Measurements from ENCODE around the gene SNAPC1.
A peak's percentile ranks its signal among the peaks of the same experiment; 100 is the strongest.

SNAPC1 gene

GRCh38 chr14:61751475-61751989 is 10.7 kb upstream of the SNAPC1 start:
- Histone ChIP-seq H2AFZ (ENCODE audit: low read depth, low read length, severe bottlenecking) (peak overlapping the region; percentile 79), H3K36me3 (ENCODE audit: low read length) (peaks cover 18% of the 10 kb centered on the region), H3K9me3 (ENCODE audit: insufficient read depth, low read length) (no peaks in the 10 kb centered on the region), H4K20me1 (ENCODE audit: low read depth, low read length) (0 out of 2 replicates have a peak, but pooled peaks cover 6% of the 10 kb centered on the region), H3K9me2 (replicated peaks; ENCODE audit: insufficient read depth, low read length) (no peaks in the 10 kb centered on the region), H3K27ac (ENCODE audit: low read depth, low read length) (no peak overlapping the region), H3K9ac (ENCODE audit: low read length) (peak overlapping the region; percentile 71), H3K4me2 (ENCODE audit: low read depth, low read length, poor library complexity, severe bottlenecking) (peak overlapping the region; percentile 83), H3F3A (ENCODE audit: insufficient read depth) (peaks cover 50% of the 10 kb centered on the region), H3K79me2 (ENCODE audit: insufficient read depth, low read length) (peaks cover 29% of the 10 kb centered on the region; the same call in 1 of the 2 replicates), H3K27me3 (ENCODE audit: low read length) (no peaks in the 10 kb centered on the region), H3K4me3 (ENCODE audit: insufficient read depth, low read length, poor library complexity, severe bottlenecking) (peak overlapping the region; percentile 56)
- TF ChIP-seq EZH2phosphoT487 (conservative IDR thresholded peaks at IDR 0.05; ENCODE audit: low read length) (no peak), CTCF (IDR thresholded peaks at IDR 0.05; ENCODE audit: insufficient read depth, low read length, poor library complexity, severe bottlenecking) (no peak)

GRCh38 chr14:61752626-61753025 is 9.6 kb upstream of the SNAPC1 start:
- Histone ChIP-seq H3K4me3 (ENCODE audit: insufficient read depth, low read length, poor library complexity, severe bottlenecking) (no peak overlapping the region), H3K4me2 (ENCODE audit: low read depth, low read length, poor library complexity, severe bottlenecking) (peak overlapping the region; percentile 83), H3F3A (ENCODE audit: insufficient read depth) (peaks cover 39% of the 10 kb centered on the region)

GRCh38 chr14:61753631-61754030 is 8.6 kb upstream of the SNAPC1 start:
- H3K9me3 ChIP-seq (ENCODE audit: insufficient read depth, low read length), result no peaks in the 10 kb centered on the region
- no peak overlapping the region for H3K9ac ChIP-seq (ENCODE audit: low read length)
- no peaks in the 10 kb centered on the region for H4K20me1 ChIP-seq (ENCODE audit: low read depth, low read length)
- TF ChIP-seq CTCF (IDR thresholded peaks at IDR 0.05; ENCODE audit: insufficient read depth, low read length, poor library complexity, severe bottlenecking), result no peak
- no peak for TF ChIP-seq EZH2phosphoT487 (conservative IDR thresholded peaks at IDR 0.05; ENCODE audit: low read length)
- H3K27ac ChIP-seq (ENCODE audit: low read depth, low read length), result no peak overlapping the region
- H3F3A ChIP-seq (ENCODE audit: insufficient read depth), result peaks cover 29% of the 10 kb centered on the region
- peaks cover 17% of the 10 kb centered on the region; the same call in 1 of the 2 replicates for H3K79me2 ChIP-seq (ENCODE audit: insufficient read depth, low read length)
- H3K4me2 ChIP-seq (ENCODE audit: low read depth, low read length, poor library complexity, severe bottlenecking), result no peak overlapping the region
- H3K9me2 ChIP-seq (replicated peaks; ENCODE audit: insufficient read depth, low read length), result no peaks in the 10 kb centered on the region
- H3K36me3 ChIP-seq (ENCODE audit: low read length), result no peaks in the 10 kb centered on the region; the same call in 1 of the 2 replicates
- no peaks in the 10 kb centered on the region for H3K27me3 ChIP-seq (ENCODE audit: low read length)
- no peak overlapping the region for H2AFZ ChIP-seq (ENCODE audit: low read depth, low read length, severe bottlenecking)
- no peak overlapping the region for H3K4me3 ChIP-seq (ENCODE audit: insufficient read depth, low read length, poor library complexity, severe bottlenecking)

More at GRCh38 chr14:61752626-61753025, 9.6 kb upstream of the SNAPC1 start:
- H2AFZ ChIP-seq (ENCODE audit: low read depth, low read length, severe bottlenecking), result no peak overlapping the region
- no peak overlapping the region for H3K9ac ChIP-seq (ENCODE audit: low read length)
- 0 out of 2 replicates have a peak, but pooled peaks cover under 1% of the 10 kb centered on the region for H4K20me1 ChIP-seq (ENCODE audit: low read depth, low read length)
- TF ChIP-seq CTCF (IDR thresholded peaks at IDR 0.05; ENCODE audit: insufficient read depth, low read length, poor library complexity, severe bottlenecking) (no peak), EZH2phosphoT487 (conservative IDR thresholded peaks at IDR 0.05; ENCODE audit: low read length) (no peak)
- peaks cover 18% of the 10 kb centered on the region; the same call in 1 of the 2 replicates for H3K79me2 ChIP-seq (ENCODE audit: insufficient read depth, low read length)
- H3K27me3 ChIP-seq (ENCODE audit: low read length), result no peaks in the 10 kb centered on the region
- no peaks in the 10 kb centered on the region for H3K9me2 ChIP-seq (replicated peaks; ENCODE audit: insufficient read depth, low read length)
- H3K9me3 ChIP-seq (ENCODE audit: insufficient read depth, low read length), result no peaks in the 10 kb centered on the region
- H3K36me3 ChIP-seq (ENCODE audit: low read length), result peaks cover 8% of the 10 kb centered on the region
- no peak overlapping the region for H3K27ac ChIP-seq (ENCODE audit: low read depth, low read length)
